NCI-H2081 (cell line): Measurements from ENCODE around the gene SYT9.

ENCODE experiments used
- DNase-seq, 2 experiments: peaks; one replicate each; lab custom pipeline; 2025; lab: John Stamatoyannopoulos, UW

The SYT9 gene

GRCh38 chr11:7471071-7471470 lies 219.4 kb downstream of the SYT9 start:
- DNase-seq = no peak

DNA sequence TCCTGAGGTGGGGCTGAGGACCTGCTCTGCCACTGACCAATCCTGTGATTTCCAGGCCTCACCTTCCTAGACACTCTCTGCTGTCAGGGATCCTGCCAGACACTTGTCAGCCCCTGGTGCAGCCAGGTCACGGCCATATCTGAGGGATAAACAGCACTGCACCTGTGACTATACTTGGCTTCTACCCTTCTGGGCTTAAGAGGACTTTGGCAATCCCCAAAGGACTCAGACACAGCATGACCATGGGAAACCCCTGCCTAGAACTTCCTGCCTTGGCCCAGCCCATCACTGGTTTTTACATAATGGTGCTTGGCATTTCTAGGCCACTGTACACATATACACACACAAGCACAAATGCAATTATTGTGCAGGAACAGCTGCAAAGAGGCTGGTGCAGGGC lies 222.0 kb downstream of the SYT9 start:
- DNase-seq = no peak

DNA sequence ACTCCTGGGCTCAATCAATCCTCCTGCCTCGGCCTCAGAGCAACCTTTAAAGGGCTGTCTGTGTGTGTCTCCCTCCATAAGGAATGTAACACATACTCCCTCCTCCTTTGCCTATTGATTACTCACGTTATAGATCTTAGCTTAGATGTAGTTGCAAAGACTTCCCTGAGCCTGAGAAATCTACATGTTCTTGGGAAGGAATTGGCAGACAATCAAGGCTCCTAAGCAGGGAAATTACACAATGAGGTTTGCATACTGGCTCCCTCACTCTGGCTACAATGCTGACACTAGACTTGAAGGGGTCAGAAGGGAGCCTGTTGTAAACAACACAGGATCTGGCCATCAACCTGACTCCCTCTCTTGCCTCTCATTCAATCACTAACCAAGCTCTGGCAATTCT lies 228.4 kb downstream of the SYT9 start:
- DNase-seq = no peak

DNA sequence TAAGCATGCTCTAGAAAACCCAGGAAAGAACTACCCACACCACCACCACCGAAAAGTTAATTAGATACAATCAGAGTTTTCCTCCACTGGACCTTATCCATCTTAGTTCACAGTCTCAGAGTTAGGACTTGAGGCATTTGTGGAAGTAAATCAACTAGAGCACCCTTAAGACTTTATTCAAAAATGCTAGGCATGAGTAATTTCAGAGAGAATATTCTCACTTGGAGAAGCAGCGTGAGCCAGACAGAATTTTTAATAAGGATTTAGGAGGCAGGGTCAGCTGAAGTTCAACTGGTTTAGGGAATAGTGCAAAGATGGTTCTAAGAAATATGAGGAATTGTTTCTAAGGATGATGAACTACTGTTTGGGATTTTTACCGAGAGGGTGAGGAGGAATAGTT lies 232.4 kb downstream of the SYT9 start:
- no peak for DNase-seq

DNA sequence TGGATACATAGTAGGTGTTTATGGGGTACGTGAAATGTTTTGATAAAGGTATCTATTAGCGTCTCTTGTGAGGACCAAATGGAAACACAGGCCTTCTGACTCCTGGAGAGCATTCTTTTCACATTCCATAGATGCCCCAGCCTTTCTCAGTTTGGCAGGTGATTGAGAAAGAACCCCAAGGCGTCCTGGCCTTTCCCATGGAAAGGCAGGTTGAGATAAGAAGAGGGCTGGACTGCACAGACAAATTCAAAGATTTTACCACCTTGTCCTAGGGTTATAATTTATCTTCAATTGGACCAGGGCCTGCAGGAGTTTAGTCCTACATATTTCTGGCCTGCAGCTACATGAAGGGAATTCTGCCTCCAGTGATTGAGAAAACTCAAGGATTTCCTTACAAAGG lies 232.9 kb downstream of the SYT9 start:
- DNase-seq = no peak

GRCh38 chr11:7485186-7486097 lies 233.7 kb downstream of the SYT9 start, which contains the start of gene OLFML1:
OLFML1 (plus strand) TSS chr11:7485506; CDS start chr11:7485876, 370 bp downstream.
- DNase-seq = no peak

- no peak for DNase-seq
These were observed 234.5 kb downstream of the SYT9 start for GRCh38 chr11:7486098-7486780.

DNA sequence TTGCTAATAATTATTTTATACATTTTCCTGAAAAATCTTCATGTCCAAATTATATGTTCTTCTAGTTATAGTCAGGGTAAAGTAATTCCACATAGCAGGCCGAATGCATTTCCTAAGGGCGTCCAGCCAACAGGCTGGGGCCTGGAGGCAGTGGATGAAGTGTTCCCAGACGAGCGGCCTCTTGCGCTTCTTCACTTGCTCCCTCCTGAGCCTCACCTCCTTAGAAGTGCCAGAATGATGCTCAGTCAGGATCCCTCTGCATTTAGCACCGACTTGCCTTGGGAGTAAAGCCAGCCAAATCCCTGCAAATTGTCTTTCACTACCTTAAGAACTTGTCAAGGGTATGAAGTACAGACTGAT lies 235.1 kb downstream of the SYT9 start:
- no peak for DNase-seq

- DNase-seq = no peak
These were observed 235.7 kb downstream of the SYT9 start for GRCh38 chr11:7487360-7487759.

DNA sequence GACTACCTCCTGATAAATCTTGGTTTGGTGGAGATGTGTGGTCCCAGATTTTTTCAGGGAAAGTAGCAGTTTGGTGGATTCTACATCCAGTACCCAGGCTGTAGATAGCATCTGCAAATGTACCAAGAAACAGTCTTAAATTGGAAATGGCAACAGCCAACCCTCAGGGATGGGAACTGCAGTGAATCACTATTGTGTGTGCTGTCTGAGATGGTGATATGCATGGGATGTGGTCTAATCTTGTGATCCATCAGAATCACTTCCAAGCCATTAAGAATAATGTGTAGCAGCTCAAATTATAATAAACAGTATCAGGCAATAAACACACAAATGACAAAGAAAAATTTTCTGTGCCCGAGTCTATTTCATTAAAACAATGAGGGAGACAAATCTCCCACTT lies 237.0 kb downstream of the SYT9 start:
- no peak for DNase-seq

DNA sequence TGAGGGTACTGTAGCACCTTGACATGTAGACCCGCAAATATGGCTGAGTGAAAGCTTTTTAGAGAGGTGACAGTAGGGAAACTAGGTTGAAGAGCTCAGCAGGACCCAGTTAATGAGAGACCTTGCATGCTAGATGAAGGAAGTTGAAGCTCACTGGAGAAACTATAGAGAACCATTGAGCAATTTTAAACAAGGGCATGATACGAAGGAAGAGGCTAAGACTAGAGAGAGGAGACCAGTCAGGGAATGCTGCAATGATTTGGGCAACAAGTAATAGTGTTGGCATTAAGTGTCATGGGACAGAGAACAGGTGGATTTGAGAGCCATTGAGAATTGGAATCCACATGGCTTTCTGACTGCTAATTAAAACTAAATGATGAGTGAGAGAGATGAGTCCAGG lies 237.7 kb downstream of the SYT9 start:
- no peak for DNase-seq

DNA sequence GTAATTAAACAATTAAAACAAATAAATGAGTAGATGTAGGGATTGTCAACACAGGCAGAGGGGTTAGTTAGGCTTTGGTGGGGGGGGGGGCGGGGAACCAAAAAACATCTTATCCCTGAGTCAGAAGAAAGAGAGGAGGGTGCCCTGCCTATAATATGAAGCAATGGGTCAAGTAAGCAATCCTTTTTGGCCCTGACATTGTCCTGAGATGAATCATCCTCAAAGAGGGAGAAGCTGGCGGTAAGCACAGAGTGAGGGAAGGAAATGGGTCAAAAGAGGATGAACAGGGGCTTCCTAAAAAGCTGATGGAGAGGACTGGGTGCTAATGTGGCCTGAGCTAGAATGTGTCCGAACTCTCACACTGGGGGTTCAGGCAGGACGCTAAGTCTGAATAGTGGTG lies 238.3 kb downstream of the SYT9 start:
- DNase-seq = no peak

GRCh38 chr11:7490535-7490934 lies 238.8 kb downstream of the SYT9 start:
- DNase-seq = no peak

- DNase-seq = no peak
These were observed 240.5 kb downstream of the SYT9 start for GRCh38 chr11:7492253-7492652.

- no peak for DNase-seq
These were observed 242.0 kb downstream of the SYT9 start for GRCh38 chr11:7493670-7494069.

DNA sequence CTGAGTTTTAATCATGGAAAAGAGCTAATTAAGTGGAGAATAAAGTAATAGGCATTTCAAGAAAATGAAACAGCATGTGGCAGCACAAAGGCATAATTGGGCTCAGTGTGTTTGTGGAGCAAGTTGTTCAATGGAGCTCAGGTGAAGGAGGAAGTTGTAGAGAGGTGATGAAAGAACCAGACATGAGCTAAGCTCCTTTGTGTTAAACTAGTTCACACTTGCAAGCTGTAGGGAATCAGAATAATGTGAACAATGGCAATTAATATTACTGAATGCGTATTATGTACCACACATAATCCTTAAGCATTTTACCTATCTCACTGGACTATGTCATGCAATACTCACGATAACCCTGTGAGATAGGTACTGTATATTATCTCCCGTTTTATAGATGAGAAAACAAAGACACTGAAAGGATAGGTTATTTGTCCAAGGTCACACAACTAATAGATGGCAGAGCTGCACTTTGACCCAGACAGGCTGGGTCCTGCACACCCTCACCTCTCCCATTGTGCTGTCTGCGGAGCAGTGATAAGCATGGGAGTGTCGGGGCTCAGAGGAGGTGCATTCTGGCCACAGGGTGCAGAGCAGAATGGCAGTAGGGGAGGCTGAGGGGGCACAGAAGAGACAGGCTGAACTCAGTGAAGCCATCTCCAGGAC lies 242.5 kb downstream of the SYT9 start:
- DNase-seq = no peak

GRCh38 chr11:7495882-7496551 lies 244.3 kb downstream of the SYT9 start:
- DNase-seq = no peak

DNA sequence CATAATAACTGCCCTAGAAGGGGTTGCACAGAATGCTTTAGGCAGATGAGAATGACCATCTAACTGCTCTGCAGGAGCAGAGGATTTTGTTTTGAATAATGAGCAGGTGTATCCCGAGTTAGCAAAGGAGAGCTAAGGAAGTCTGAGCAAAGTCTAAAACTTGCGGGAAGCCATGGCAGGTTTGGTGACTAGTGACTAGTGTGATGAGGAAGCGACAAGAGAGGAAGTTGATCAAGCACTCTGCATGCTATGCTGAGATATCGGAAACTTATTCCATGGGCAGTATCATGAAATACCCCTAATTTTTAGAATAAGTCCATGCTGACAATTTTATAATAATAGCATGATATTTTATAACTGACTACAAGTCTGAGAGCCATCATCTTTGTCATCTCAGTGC lies 246.5 kb downstream of the SYT9 start:
- DNase-seq = no peak

- no peak for DNase-seq
These were observed 247.4 kb downstream of the SYT9 start for GRCh38 chr11:7499081-7499480.

DNA sequence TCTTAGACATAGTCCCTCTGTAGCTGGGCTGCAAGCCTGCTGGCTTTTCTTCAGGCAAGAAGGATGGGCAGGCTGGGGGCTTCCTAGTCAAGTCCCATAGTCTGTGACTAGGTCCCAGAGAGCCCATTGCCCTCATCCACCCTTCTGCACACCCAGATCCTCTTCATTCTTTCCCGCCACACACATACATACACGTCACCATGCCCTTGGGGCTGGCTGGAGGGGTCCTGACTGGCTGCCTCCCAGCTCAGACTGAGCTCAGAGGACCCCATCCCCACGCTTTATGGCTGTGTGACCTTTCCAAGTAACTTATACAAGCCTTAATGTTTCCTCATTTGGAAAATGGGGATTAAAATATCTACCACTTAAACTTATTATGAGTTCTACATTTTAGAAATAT lies 248.5 kb downstream of the SYT9 start:
- no peak for DNase-seq

GRCh38 chr11:7501251-7501650 lies 249.5 kb downstream of the SYT9 start:
- no peak for DNase-seq

- no peak for DNase-seq
These were observed 250.2 kb downstream of the SYT9 start for GRCh38 chr11:7501894-7502293.
